Prostate gland (tissue), 2 donors: Measurements from ENCODE around the gene RBM20. TPM values are rescaled to one million over a fixed set of nuclear protein-coding genes. Genes with fewer than 3 reads are reported as not detected.

Source experiments
- DNase-seq: peaks from one replicate; pipeline ENCODE4 v3.0.0-alpha.2; 2019; ENCODE audit warnings: low spot score
- H3K27ac ChIP-seq, 2 donors: fragments of 200-600 bp; sonication (generic); 2 replicates each; pipeline ENCODE4 v1.5.1; 2017 to 2019
- H3K27me3 ChIP-seq: fragments of 200-600 bp; sonication (generic); replicated peaks from 2 replicates; pipeline ENCODE4 v1.5.1; 2019; ENCODE audit not compliant: insufficient read depth
- H3K36me3 ChIP-seq, 2 donors: fragments of 200-600 bp; sonication (generic); 1 replicate in 1 of 2; 2 replicates in 1 of 2; pipeline versions ENCODE4 v1.5.1 to v1.8.1; 2017 to 2019
- H3K4me1 ChIP-seq: fragments of 200-600 bp; sonication (generic); replicated peaks from 2 replicates; pipeline ENCODE4 v1.5.1; 2019
- H3K4me3 ChIP-seq, 2 donors: fragments of 200-600 bp; sonication (generic); 2 replicates each; pipeline ENCODE4 v1.5.1; 2017 to 2019
- H3K9me3 ChIP-seq: fragments of 200-600 bp; sonication (generic); 2 replicates; pipeline ENCODE4 v1.5.1; 2017
- POLR2A ChIP-seq: fragments of 450-650 bp; IDR thresholded peaks from one replicate; pipeline ENCODE4 v1.6.1; 2016; ENCODE audit warnings: antibody characterized with exemption, mild to moderate bottlenecking
- POLR2AphosphoS5 ChIP-seq: sonication (generic); formaldehyde crosslinking; IDR thresholded peaks from one replicate; pipeline ENCODE4 v1.6.1; 2017; ENCODE audit warnings: antibody characterized with exemption
- WGBS: methylation state at CpG from one replicate; pipeline ENCODE4 v1.1.5; 2018; 5-methylcytosine and 5-hydroxymethylcytosine counted together
- intact Hi-C: fragments of 100-400 bp; cut with DNase I; formaldehyde crosslinking; loops from one replicate; pipeline ENCODE4 v1.14.2; 2022
- total RNA-seq, 2 donors: library from RNA; depleted of rRNA; stranded (reverse); fragments of >200 nt; gene quantifications; one replicate each; pipeline ENCODE4 v1.1.0, GENCODE V29; 2016
- TF ChIP-seq, protein P1 (sequence below), 4 experiments: fragments of 200-600 bp in 2 of 4; fragments of 450-650 bp in 2 of 4; sonication (generic) in 2 of 4; IDR thresholded peaks; 1 replicate in 3 of 4; 2 replicates in 1 of 4; pipeline ENCODE4 v1.5.1; 2016 to 2019; ENCODE audit warnings: antibody characterized with exemption in 4 of 4, mild to moderate bottlenecking in 2 of 4, moderate library complexity in 2 of 4

The RBM20 gene
- total RNA-seq, 2 donors from 2014 or later: 0.41 to 2.8 TPM

DNA sequence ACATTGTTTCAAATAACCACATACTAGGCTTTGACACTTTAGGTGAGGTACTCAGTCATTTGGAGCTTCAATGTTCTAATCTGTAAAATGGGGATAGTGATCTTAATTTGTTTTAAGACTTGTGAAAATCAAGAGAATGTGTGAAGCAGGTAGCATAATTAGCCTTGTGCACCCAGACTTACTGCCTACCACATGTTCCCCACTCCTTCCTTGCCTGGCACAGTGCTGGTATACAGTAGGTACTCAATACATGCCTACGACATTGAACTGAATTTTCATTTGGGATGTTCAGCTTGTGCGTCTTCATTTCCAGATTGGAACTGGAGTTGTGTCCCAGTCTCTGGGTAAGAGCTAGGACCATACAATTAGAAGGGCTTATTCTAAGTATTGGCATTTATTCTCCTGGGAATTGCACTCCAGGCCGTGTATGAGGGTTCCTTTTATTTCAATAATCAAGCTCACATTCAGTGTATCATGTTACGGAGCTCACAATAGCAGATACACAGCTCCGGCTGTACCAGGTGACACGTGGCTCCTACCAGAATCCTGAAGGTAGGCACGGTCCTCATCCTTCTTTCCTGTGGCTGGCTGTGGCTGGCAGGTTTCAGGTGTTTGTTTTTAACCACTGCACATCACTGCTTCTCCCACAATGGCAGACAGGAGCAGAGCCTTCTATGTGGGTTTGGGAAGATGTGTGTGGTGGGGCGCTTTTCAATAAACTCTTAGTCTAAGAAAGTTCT is 118.1 kb downstream of the RBM20 start:
- no peaks in the 10 kb centered on the region for H3K9me3 ChIP-seq
- no peak for DNase-seq
- H3K4me3 ChIP-seq: no peak overlapping the region
- TF ChIP-seq, protein P1, sequence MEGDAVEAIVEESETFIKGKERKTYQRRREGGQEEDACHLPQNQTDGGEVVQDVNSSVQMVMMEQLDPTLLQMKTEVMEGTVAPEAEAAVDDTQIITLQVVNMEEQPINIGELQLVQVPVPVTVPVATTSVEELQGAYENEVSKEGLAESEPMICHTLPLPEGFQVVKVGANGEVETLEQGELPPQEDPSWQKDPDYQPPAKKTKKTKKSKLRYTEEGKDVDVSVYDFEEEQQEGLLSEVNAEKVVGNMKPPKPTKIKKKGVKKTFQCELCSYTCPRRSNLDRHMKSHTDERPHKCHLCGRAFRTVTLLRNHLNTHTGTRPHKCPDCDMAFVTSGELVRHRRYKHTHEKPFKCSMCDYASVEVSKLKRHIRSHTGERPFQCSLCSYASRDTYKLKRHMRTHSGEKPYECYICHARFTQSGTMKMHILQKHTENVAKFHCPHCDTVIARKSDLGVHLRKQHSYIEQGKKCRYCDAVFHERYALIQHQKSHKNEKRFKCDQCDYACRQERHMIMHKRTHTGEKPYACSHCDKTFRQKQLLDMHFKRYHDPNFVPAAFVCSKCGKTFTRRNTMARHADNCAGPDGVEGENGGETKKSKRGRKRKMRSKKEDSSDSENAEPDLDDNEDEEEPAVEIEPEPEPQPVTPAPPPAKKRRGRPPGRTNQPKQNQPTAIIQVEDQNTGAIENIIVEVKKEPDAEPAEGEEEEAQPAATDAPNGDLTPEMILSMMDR (IDR thresholded peaks at IDR 0.05): no peak
- no peak for TF ChIP-seq POLR2AphosphoS5
- TF ChIP-seq POLR2A: no peak
- WGBS: 73% methylated on average over 8 of the region's 8 CpGs
- no peaks in the 10 kb centered on the region for H3K4me1 ChIP-seq
- H3K27me3 ChIP-seq: no peaks in the 10 kb centered on the region
- intact Hi-C loops: no loop called here
- H3K36me3 ChIP-seq: no peaks in the 10 kb centered on the region
- H3K27ac ChIP-seq: no peak overlapping the region

DNA sequence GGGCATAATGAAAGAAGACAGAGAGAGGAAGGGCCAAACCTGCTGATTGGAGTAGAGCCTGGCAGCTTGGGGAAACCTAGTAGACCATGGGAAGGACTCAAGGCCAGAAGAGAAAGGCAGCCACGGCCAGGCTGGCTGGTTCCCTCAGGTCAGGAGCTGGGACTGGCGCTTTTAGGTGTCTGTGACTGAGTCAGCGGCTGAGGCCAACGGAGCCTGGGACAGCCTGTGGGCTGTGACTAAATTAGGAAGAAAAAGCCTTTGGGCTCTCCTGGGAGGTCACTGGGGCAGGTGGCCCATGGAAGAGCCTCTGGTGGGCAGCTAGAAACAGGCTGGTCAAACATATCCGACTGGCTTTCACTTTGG is 118.7 kb downstream of the RBM20 start:
- no peaks in the 10 kb centered on the region for H3K27me3 ChIP-seq
- no peaks in the 10 kb centered on the region for H3K36me3 ChIP-seq
- H3K27ac ChIP-seq: no peak overlapping the region
- 89% methylated on average over 5 of the region's 5 CpGs for WGBS
- H3K9me3 ChIP-seq: no peaks in the 10 kb centered on the region
- no peaks in the 10 kb centered on the region for H3K4me1 ChIP-seq
- TF ChIP-seq, protein P1 (IDR thresholded peaks at IDR 0.05): no peak
- TF ChIP-seq POLR2AphosphoS5 (no peak), POLR2A (no peak)
- no peak overlapping the region for H3K4me3 ChIP-seq
- DNase-seq: no peak
- intact Hi-C loops: no loop called here

DNA sequence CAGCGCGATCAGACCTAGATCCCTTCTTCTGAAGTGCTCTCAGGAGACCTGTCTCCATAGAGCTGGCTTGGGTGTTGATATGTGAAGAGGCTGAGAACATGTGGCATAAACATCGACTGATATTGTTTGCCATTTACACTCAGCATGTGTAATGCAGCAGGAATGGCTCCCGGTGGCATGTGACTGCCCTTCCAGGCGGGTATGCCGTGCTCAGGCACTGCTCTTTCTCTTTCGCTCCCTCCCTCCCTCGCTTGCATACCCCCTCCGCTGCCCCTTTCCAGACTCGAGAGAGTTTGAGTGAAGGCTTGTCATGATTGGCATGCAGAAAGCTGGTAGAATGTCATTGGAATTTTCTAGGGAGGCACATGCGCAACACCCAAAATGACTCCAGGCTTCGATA is 120.2 kb downstream of the RBM20 start:
- Histone ChIP-seq H3K36me3 (no peaks in the 10 kb centered on the region), H3K27ac (no peak overlapping the region), H3K4me1 (no peaks in the 10 kb centered on the region), H3K4me3 (no peak overlapping the region), H3K9me3 (no peaks in the 10 kb centered on the region), H3K27me3 (no peaks in the 10 kb centered on the region)
- intact Hi-C loops: no loop called here
- DNase-seq: no peak
- no peak for TF ChIP-seq POLR2AphosphoS5
- no peak for TF ChIP-seq POLR2A
- TF ChIP-seq, protein P1 (IDR thresholded peaks at IDR 0.05): no peak
- WGBS: 73% methylated on average over 12 of the region's 12 CpGs

DNA sequence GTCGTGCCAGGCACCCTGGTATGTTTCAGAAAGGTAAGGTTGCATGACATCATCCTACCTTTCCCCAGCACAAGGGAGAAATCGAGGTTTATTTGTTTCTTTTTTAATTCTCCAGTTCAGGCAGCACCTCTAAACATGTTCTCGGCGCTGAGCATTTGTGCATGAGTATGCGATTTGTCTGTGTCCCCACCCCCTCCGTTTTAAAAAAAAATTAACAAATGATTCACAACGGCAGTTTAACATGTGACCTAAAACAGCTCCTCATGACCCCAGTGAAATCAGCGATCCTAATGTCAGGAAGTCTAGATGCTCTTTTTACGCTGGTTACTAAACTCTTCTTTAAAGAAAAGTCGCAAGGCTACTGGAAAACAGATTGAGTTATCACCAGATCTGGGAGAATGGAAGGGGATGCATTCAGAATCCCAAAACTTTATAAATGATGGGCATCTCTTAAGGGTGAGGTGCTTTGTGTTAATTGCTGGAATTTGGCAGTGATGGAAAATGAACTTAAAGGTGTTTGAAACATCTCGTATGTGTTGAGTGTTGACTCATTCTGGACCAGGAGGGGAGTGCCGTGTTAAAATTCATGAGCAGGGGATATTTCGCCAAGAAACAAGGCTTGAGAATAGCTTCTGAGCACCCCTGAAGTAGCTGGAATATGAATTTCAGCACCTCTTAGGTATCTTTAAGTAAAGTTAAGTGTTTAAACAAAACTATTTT is 120.8 kb downstream of the RBM20 start:
- Histone ChIP-seq H3K36me3 (no peaks in the 10 kb centered on the region), H3K4me3 (no peak overlapping the region), H3K4me1 (no peaks in the 10 kb centered on the region), H3K27ac (no peak overlapping the region), H3K27me3 (no peaks in the 10 kb centered on the region), H3K9me3 (no peaks in the 10 kb centered on the region)
- intact Hi-C loops: no loop called here
- TF ChIP-seq POLR2AphosphoS5 (no peak), POLR2A (no peak)
- TF ChIP-seq, protein P1 (IDR thresholded peaks at IDR 0.05): no peak
- DNase-seq: no peak
- 72% methylated on average over 13 of the region's 13 CpGs for WGBS
